Measurements from ENCODE around the gene VSTM2B. TPM values are rescaled to one million over a fixed set of nuclear protein-coding genes. Genes with fewer than 3 reads are reported as not detected.

VSTM2B gene
- total RNA-seq, 1 donor from 2014 or later = 0.18 TPM

DNA sequence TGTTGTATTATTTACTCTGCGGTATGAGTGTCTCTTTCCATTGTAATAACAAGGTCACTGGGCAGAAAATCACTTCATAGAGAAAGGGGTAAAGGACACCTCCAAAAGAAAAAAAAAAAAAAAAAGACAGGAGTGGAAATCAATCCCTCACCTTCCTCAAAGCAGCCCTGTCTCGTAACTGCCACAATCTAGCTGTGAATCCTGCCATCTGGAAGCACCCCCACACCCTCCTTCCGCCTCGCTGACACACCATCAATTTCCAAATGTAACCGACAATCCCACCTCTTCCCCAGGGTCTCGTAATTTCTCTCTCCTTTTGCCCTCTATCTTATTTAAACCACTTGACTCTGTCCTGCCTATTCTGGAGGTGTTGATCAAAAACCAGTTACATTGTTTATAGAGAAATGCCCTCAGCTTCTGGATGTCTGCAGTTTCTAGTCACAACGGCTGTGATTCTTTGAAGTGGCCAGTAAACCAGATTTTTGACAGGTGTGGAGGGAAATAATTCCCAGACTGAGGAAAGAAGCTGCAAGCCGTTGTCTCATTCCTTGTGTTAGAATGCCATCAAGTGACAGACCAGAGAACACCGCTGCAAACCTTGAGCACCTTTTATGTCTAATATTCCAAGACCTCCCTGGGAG lies 71.2 kb downstream of the VSTM2B start:
- Mint-ChIP-seq H3K4me1 (ENCODE audit: unreplicated experiment) (no peaks in the 10 kb centered on the region), H3K4me3 (ENCODE audit: unreplicated experiment) (no peak overlapping the region), H3K27me3 (ENCODE audit: unreplicated experiment) (no peaks in the 10 kb centered on the region), H3K9me3 (ENCODE audit: unreplicated experiment) (no peaks in the 10 kb centered on the region), H3K27ac (ENCODE audit: unreplicated experiment) (no peak overlapping the region), H3K36me3 (ENCODE audit: low read depth, unreplicated experiment) (no peaks in the 10 kb centered on the region)
- TF ChIP-seq, protein P1, sequence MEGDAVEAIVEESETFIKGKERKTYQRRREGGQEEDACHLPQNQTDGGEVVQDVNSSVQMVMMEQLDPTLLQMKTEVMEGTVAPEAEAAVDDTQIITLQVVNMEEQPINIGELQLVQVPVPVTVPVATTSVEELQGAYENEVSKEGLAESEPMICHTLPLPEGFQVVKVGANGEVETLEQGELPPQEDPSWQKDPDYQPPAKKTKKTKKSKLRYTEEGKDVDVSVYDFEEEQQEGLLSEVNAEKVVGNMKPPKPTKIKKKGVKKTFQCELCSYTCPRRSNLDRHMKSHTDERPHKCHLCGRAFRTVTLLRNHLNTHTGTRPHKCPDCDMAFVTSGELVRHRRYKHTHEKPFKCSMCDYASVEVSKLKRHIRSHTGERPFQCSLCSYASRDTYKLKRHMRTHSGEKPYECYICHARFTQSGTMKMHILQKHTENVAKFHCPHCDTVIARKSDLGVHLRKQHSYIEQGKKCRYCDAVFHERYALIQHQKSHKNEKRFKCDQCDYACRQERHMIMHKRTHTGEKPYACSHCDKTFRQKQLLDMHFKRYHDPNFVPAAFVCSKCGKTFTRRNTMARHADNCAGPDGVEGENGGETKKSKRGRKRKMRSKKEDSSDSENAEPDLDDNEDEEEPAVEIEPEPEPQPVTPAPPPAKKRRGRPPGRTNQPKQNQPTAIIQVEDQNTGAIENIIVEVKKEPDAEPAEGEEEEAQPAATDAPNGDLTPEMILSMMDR (IDR thresholded peaks at IDR 0.05; ENCODE audit: unreplicated experiment) = no peak
- DNase-seq (ENCODE audit: low spot score) = peak; percentile 33

DNA sequence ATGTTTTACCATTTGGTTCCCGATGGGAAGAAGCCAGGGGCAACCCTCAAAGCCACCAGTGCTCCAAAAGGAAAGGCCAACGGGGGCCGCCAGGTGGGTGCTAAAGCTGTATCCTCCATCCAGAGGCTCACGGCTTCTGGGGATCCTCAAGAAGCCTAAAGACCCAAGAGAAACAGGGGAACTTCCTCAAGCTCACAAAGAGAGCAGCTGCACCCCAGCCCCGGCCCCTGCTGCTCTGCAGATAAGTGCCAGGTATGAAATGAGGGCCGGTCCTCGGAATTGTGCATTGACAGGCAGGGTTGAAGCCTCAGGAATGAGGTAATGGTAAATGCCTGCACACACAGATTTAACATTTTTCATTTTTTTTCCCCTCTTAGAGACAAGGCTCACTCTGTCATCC lies 72.2 kb downstream of the VSTM2B start:
- Mint-ChIP-seq H3K27ac (ENCODE audit: unreplicated experiment) (no peak overlapping the region), H3K27me3 (ENCODE audit: unreplicated experiment) (no peaks in the 10 kb centered on the region), H3K4me3 (ENCODE audit: unreplicated experiment) (no peak overlapping the region), H3K4me1 (ENCODE audit: unreplicated experiment) (no peaks in the 10 kb centered on the region), H3K9me3 (ENCODE audit: unreplicated experiment) (no peaks in the 10 kb centered on the region), H3K36me3 (ENCODE audit: low read depth, unreplicated experiment) (no peaks in the 10 kb centered on the region)
- no peak for DNase-seq (ENCODE audit: low spot score)
- TF ChIP-seq, protein P1 (IDR thresholded peaks at IDR 0.05; ENCODE audit: unreplicated experiment) = no peak

DNA sequence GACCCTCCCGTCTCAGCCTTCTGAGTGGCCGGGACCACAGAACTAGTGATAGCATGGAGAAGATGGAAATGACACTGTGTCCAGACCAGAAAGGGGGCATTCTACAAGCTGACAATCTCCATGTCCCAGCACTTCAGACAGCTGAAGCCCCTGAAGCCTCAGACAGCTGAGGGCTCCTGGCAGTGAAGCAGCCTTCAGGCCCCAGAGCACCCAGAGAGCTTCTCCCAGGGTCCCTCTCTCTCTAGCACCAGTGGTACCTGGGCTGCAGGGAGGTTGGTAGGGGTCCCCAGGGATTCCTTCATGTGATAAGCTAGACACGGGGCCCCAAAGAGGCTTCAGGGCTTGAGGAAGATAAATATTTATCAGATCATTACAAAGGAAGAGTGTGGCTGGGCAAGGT lies 72.7 kb downstream of the VSTM2B start:
- Mint-ChIP-seq H3K9me3 (ENCODE audit: unreplicated experiment) (no peaks in the 10 kb centered on the region), H3K36me3 (ENCODE audit: low read depth, unreplicated experiment) (no peaks in the 10 kb centered on the region), H3K27me3 (ENCODE audit: unreplicated experiment) (no peaks in the 10 kb centered on the region), H3K4me3 (ENCODE audit: unreplicated experiment) (no peak overlapping the region), H3K4me1 (ENCODE audit: unreplicated experiment) (no peaks in the 10 kb centered on the region), H3K27ac (ENCODE audit: unreplicated experiment) (no peak overlapping the region)
- TF ChIP-seq, protein P1 (IDR thresholded peaks at IDR 0.05; ENCODE audit: unreplicated experiment) = no peak
- no peak for DNase-seq (ENCODE audit: low spot score)

DNA sequence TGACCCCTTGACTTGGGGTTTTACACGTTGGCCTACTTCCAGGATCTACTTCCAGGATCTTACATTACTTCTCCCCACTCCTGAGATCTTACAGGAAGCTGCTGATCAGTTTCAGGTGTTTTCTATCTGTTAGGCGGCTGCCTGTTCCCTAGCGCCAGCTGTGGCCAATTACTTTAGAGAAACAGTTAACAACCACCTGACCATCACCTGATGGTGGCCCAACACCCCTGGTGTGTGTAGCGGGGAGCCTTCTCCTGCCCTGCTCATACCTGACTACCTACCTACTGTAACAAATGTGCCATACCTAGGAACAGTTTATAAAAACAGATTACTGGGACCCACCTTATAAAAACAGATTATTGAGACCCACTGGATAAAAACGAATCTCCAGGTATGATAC lies 77.5 kb downstream of the VSTM2B start:
- no peak for DNase-seq (ENCODE audit: low spot score)
- Mint-ChIP-seq H3K4me1 (ENCODE audit: unreplicated experiment) (peaks cover 14% of the 10 kb centered on the region), H3K36me3 (ENCODE audit: low read depth, unreplicated experiment) (no peaks in the 10 kb centered on the region), H3K9me3 (ENCODE audit: unreplicated experiment) (no peaks in the 10 kb centered on the region), H3K4me3 (ENCODE audit: unreplicated experiment) (no peak overlapping the region), H3K27ac (ENCODE audit: unreplicated experiment) (no peak overlapping the region), H3K27me3 (ENCODE audit: unreplicated experiment) (peaks cover 7% of the 10 kb centered on the region)
- TF ChIP-seq, protein P1 (IDR thresholded peaks at IDR 0.05; ENCODE audit: unreplicated experiment) = no peak

DNA sequence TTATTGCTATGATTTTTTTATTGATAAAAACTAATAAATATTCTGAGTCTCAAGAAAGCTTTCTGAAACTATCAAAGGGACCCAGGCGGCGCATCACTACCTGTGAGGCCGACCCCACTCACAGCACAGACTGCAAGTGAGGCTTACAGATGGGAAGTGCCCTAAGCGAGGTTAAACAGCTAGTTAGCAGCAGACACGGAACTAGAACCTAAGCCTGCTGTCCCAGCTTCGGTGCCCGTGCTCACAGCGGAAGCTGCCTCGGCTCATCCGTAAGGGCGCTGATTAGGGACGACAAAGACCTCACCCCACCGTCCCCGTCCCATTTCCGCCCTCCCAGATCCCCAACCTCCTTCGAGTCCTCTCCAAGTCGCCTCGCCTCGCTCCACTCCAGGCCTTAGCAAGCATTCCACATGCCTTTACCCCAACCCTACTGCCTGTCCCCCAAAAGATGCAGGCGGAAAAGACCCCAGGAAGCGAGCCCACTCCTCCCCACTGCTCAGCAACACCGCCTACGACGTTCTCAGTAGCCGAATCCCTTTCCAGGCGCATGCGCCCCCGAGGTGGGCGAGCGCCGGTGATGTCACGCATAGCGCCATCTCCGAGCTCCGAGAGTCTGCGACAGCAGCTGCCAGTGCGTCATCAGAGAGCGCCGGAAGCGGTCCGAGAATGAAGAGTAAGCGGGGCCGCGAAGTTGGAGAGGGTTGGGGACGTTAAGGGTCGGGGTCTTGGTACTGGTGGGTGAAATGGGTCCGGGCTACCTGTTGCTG lies 80.0 kb downstream of the VSTM2B start, which contains the start of gene POP4:
Gene POP4, plus strand, starts transcription at position 631 of the 767 bp plus-strand sequence. Its CDS starts 36 bp downstream, at position 667.
- peaks cover 14% of the 10 kb centered on the region for H3K4me1 Mint-ChIP-seq (ENCODE audit: unreplicated experiment)
- H3K27me3 Mint-ChIP-seq (ENCODE audit: unreplicated experiment) = peaks cover 16% of the 10 kb centered on the region
- H3K27ac Mint-ChIP-seq (ENCODE audit: unreplicated experiment) = peak within 1 kb of the TSS; percentile 100
- TF ChIP-seq, protein P1 (IDR thresholded peaks at IDR 0.05; ENCODE audit: unreplicated experiment) = no peak
- peak within 1 kb of the TSS; percentile 100 for H3K4me3 Mint-ChIP-seq (ENCODE audit: unreplicated experiment)
- H3K9me3 Mint-ChIP-seq (ENCODE audit: unreplicated experiment) = no peaks in the 10 kb centered on the region
- DNase-seq (ENCODE audit: low spot score) = peak; percentile 97
- H3K36me3 Mint-ChIP-seq (ENCODE audit: low read depth, unreplicated experiment) = peaks cover 9% of the 10 kb centered on the region
